NCI-H2227 (cell line): ENCODE data around the gene MEF2B.

Experiments used
- DNase-seq: peaks from one replicate; lab custom pipeline; 2025; ENCODE audit not compliant: unreplicated experiment; lab: John Stamatoyannopoulos, UW

The MEF2B gene

DNA sequence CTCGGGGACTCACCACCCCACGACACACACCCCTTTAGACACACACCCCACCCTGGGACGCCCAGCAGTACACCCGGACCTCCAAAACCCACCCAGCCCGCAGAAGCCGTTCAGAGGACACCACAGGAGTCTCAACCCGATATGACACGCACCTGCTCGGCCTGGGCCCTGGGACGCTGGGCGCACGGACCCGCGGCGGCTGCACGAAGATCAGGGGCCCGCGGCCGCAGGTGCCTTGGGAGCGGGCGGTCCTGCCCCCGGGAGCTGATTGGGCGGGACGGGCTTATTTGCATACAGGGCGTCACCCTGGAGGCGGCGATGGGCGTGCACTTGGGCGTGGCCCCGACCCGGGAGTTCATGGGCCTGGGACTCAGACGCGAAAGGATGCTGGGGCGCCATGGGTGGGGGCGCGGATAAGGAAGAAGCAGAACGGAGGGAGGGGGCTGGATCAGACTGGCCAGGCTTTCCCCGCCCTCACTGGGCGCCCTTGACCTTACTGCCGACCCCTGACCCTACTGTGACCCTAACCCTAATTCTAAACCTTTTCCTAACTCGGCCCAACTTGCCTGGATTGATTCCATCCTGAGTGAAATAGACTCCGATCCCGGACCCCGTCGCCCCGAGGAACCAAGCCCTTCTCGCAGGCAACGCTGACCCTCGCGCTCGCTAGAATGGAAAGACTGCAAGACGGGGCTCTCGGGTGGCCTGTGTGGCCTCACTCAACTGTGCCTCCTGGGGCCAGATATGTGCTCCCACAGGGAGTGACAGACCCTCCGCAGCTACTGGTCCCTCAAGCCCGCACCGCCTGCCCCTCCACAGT, at the start of gene MEF2B:
Gene MEF2B (minus strand): TSS at position 211 of the 820 bp plus-strand sequence. CDS start 19,528 bp downstream, outside the sequence.
- peak; percentile 87 for DNase-seq

DNA sequence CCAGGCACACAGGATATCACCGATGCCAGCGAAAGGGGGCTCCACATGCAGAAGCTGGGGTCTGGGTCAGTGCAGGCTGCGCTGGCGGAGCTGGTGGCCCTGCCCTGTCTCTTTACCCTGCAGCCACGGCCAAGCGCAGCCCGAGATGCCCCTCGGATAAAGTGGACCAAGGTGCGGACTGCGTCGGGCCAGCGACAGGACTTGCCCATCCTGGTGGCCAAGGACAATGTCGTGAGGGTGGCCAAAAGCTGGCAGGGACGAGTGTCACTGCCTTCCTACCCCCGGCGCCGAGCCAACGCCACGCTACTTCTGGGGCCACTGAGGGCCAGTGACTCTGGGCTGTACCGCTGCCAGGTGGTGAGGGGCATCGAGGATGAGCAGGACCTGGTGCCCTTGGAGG, 48.8 kb upstream of the MEF2B start:
- DNase-seq, result no peak

DNA sequence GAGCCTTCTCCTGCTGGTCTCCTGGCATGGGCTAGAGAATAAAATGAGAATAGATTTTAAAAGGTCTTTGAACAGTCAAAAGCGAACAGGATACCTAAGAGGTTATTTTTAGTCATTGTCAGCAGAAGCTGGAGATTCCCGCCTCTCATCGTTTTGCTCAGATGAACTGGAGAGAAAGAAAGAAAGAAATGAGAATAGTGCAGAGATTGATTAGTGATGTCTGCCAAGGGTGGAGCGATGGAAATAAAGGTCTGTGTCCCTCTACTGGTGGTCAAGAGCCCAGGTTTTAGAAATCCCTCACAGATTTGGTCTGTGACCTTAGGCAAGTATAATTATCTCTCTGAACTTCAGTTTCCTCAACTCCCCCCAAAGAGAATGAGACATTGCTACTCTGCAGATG, 47.0 kb upstream of the MEF2B start:
- DNase-seq, result peak; percentile 42

DNA sequence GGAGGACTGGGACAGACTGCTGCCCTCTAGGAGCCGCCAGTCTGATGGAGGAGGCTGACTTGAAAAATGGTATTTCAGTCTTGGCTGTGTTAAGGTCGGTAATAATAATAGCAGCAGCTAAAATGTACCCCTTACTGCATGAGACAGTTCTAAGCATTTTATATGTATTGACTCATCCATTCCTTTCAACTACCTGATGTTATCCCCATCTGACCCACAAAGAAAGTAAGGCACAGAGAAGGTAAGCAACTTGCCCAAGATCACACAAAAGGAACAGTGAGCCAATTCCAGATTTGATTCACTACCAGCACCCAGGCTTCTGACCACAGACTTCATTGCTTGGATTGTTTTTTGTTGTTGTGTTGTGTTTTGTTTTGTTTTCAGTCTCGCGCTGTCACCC, 45.7 kb upstream of the MEF2B start:
- no peak for DNase-seq

DNA sequence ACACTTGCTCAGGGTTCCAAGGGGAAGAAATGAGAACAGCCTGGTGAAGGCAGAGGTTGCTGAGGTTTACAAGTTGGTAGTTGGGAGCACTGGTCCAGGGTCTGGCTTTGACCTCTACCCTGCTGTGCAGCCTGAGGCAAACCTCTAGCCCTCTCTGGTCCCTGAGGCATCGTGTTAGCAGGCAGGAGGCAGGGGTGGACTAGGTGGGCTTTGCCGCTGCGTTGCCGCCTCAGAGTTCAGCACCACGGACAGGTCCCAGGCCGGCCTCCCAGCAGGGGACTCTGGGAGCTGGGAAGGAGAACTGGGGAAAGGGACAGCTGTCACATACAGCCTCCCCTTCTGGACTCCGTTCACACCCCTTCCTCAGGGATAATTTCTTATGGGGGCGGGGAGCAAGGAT, 44.8 kb upstream of the MEF2B start:
- no peak for DNase-seq

DNA sequence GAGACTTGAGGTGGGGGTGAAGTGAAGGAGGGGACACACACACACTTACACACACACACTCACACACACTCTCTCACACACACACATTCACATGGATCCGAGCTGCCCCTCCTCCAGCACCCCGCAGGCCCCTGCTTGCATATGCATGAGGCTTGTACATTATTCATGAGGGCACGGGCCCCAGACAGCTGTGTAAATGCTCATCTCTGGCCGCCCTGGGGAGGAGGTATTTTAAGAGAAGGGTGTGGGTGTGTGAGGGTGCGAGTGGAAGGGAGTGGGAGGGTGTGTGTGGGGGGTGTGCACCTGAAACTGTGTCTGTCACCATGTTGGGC, 44.1 kb upstream of the MEF2B start:
- peak; percentile 24 for DNase-seq

DNA sequence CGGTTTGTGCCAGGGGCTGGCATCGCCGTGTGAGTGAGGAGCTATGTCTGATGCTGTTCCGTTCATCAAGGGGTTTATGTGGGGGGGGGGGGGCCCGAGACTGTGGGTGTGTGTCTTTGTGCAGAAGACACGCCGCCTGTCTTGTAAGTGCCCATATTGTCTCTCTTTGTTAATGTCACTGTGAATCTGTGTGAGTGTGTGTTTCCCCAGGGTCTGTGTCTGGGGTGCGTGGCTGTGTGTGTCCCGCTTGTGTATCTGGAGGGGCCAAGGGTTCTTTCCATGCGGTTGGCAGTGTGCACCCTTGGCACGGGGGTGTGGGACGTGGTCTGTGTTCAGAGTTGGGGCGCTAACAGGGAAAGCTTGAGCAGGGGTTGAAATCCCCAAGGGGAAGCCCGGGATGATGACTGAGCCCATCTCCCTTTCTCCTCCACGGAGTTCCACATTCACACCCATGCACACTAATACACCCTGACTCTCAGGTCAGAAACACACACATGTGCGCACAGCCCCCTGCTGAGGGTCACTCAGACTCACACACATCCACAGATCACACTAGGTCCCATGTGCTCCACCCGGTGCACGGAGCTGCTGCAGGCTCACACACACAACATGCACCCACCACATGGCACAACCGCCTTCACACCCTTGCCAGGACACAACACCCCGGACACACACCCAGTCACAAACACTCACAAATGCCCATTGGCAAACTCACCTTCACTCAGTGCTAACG, 43.5 kb upstream of the MEF2B start:
- DNase-seq, result no peak

DNA sequence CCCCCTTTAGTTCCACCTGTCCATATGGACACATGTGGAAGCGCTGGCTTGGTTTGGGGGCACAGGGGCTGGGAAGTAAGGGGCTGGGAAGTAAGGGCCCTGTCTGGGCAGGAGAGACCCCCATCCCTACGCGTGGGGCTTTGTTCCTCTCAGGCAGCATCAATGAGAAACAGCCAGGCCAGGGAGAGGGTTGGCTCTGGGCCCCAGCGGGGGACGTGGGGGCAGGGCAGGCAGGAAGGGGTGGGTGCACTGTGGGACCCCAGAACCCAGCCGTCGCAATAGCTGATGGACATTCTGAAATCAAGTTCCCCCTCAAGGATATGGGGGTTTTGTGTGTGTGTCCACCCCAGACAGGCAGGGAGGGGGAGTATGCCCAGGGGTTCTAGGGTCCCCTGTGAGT, 42.9 kb upstream of the MEF2B start:
- DNase-seq, result no peak

DNA sequence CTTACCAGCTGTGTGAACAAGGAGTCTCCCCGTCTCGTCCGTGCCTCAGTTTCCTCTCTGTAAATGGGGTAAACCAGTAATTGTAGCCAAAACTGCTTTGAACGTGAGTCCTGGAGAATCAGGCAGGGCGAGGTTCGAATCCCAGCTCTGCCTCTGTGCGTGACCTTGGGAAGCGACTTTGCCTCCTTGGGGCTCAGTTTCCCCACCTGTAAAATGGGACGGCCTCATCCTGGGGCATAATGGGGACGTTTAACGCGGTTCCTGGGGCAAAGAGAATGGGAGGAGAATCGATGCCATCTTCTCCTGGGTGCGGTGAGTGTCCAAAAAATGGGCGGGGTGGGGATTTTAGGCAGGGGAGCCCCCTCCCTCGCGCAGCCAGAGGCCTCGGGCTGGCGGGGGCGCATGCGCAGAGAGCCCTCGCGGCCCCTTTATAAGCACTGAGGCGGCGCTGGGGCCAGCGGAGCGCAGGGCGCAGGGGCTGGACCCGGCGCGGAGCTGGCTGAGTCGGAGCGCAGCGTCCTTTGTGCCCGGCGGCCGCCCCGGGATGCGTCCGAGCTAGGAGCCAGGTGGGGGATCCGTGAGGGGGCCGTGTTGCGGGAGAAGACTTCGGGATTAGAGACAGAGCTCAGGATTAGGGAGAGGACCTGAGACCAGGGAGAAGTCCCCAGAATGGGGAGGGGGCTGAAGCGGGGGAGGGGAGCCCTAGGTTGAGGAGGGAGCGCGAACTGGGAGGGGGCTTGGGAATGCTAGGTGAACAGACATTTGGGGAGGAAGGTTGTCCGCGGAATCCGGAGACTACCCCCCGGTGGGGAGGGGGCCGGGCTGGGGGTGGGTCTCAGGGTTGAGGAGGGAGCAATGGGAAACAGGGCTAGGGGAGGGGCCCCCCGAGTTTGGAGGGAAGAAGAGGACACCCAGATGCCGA, 41.7 kb upstream of the MEF2B start, which contains the start of gene NCAN:
Gene NCAN (plus strand): TSS at position 460 of the 922 bp plus-strand sequence. CDS start 4,996 bp downstream, outside the sequence.
- DNase-seq, result peak; percentile 79

DNA sequence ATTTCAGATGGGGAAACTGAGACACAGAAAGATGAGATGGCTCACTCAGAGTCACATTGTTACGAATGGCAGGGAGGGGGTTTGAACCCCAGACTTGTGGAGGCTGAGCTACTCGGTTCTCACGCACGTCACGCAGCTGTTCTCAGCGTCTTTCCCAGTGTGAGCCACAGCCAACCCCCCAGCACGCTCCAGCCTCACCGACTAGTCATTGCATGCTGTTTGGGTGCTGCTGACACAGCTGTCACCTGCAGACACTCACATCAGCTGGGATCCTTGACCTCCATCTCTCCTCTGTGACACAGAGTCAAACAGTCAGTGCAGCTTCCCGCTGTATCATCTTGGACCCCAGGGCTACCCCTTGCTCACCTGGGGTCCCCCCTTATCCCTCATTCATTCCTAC, 39.3 kb upstream of the MEF2B start:
- DNase-seq, result no peak

DNA sequence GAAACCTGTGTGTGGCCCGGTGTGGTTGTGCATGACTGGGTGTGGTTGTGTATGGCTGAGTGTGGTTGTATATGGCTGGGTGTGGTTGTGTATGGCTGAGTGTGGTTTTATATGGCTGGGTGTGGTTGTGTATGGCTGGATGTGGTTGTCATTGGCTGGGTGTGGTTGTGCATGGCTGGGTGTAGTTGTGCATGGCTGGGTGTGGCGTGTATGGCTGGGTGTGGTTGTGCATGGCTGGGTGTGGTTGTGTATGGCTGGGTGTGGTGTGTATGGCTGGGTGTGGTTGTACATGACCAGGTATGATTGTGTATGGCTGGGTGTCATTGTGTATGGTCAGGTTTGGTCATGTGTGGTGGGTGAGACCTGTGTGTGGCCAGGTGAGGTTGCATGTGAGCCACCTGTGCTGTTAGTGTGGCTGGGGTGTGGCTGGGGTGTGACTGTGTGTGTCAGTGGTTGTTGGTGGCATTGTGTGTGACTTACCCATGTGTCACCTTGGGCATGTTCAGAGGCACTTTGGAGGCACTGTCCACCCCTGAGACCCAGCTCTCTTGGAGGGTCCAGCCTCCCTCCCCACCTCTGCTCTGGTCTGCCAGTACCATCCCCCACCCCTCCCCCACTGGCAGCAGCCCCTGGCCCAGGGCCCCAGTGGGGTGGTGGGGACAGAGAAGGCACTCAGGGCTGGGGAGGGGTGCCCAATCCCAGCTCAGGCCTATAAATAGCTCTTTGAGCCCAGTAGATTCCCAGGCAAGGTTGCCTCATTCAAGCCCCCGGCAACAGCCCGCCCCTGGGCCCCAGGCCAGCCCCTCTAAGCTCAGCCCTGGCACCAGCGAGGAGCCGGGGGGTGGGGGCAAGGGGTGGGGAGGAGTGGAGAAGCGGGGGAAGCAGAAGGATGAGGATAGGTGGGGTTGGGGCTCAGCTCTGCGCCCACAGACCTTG, 37.8 kb upstream of the MEF2B start:
- no peak for DNase-seq

DNA sequence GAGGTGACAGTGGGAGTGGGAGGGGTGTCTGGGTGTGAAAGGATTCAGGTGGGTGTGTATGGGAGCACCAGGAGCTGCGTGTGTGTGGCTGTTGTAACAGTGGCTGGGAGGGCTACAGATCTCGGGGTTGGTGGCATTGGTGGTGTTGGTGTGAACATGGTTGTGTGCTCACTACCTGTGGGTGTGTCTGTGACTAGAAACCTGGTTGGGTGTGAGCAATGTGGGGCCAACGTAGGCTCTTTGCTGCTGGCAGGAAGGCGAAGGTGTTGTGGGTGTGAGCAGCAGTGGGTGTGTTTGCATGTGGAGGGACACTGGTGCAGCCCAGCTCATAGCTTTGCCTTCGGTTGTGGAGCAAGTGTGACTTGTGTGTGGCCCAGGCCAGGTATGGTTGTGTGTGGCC, 36.9 kb upstream of the MEF2B start:
- DNase-seq, result no peak

DNA sequence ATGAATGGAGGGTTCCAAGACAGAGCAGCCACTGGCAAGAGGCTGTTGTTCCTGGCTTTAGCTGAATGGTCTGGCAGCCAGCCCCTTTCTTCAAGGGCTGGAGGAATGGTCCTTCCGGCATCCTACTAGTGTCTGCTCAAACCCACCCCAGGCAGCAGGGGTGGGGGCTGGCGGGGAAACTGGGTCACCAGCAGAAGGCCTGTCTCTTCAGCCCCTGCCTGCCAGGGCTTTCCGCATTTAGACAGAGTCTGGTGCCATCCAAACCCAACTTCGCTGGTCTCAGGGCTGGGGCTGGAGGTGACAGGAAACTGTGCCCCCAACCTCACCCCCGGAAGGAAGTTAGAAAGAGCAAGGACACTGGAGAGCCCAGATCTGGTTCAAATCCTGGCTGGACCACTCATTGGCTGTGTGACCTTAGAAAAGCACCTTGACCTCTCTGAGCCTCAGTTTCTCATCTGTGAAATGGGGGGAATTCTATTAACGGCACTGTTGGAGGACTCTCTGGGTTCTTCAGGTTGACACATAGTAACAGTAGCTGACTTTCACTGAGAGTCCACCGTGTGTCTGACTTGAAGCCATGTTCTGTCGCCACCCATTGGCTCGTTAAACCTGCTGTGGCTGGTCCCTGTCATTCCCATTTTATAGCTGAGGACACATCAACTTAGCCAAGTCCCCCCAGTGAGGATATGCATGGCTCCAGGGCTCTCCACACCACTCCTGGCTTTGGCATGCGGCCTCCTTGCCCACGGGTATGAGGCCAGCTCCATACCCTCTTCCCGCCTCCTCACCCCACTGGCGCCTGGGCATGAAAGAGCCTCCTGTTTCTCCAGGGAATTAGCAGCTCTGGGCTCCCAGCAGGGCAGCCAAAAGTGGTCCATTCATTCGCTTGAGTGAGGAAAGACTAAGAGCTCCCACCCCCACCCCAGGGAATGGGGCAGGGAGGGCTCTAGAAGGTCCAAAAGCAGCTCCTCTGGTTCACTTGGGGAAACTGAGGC, 35.6 kb upstream of the MEF2B start:
- no peak for DNase-seq

DNA sequence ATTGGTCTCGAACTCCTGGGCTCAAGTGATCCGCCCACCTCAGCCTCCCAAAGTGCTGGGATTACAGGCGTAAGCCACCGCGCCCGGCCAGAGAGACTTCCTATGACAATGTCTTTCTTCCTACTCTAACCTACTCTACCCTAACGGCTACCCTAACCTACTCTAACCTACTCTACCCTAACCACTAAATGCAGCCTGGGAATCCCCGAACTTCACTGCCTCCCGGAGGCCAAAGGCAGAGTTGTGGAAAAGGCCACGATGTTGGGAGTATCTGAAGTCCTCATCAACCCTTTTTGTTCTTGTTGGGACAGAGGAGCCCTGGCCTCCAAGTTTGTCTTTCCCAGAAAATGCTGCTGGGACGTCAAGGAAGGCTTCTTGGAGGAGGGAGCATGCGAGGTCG, 34.1 kb upstream of the MEF2B start:
- DNase-seq, result no peak

DNA sequence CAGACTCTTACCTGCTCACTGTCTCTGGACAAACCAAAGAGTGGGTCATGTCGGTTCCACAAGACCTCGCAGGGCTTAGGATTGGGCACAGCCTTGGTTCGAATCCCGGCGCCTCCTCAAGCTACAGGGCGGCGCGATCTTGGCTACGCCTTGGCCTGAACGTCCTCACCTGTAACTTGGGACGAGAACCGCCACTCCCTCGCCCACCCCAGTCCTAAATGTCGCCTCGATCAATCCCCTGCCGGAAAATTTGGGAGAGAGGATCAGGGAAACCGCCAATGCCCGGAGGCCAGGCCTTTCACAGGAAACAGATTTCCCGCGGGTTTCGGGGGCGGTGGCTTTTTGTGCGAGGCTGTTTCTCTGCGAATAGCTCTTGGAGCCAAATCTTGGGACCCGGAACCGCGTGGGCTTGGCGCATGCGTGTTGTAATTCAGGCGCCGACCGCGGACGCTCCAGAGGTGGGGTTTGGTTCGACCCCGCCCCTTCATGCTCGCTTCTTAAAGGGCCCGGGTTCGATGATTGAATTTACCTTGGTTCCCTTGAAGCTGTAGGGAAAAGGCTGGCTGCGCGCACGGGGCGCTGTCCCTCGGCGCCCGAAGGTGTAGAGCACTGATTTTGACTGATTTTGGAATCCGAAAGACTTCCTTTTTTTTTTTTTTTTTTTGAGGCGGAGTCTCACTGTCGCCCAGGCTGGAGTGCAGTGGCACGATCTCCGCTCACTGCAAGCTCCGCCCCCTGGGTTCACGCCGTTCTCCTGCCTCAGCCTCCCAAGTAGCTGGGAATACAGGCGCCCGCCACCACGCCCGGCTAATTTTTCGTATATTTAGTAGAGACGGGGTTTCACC, 33.2 kb upstream of the MEF2B start, which contains the start of gene NR2C2AP:
Gene NR2C2AP (minus strand): TSS at position 403 of the 845 bp plus-strand sequence. CDS start 354 bp downstream, at position 49.
- DNase-seq, result peak; percentile 89

DNA sequence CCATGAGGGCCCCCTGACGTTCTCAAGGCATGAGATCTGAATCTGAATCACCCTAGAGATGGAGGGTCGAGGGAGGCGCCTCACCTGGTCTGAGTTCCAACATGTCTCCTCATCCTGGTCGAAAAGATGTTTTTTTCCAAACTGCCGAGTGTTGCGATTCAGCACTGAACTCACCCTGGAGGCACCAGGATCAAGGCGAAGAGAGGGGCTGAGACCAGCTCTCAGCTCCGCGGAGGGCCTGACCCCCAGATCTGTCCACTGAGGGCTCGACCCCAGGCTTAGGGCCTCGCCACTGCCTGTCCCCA, 32.6 kb upstream of the MEF2B start:
- no peak for DNase-seq

DNA sequence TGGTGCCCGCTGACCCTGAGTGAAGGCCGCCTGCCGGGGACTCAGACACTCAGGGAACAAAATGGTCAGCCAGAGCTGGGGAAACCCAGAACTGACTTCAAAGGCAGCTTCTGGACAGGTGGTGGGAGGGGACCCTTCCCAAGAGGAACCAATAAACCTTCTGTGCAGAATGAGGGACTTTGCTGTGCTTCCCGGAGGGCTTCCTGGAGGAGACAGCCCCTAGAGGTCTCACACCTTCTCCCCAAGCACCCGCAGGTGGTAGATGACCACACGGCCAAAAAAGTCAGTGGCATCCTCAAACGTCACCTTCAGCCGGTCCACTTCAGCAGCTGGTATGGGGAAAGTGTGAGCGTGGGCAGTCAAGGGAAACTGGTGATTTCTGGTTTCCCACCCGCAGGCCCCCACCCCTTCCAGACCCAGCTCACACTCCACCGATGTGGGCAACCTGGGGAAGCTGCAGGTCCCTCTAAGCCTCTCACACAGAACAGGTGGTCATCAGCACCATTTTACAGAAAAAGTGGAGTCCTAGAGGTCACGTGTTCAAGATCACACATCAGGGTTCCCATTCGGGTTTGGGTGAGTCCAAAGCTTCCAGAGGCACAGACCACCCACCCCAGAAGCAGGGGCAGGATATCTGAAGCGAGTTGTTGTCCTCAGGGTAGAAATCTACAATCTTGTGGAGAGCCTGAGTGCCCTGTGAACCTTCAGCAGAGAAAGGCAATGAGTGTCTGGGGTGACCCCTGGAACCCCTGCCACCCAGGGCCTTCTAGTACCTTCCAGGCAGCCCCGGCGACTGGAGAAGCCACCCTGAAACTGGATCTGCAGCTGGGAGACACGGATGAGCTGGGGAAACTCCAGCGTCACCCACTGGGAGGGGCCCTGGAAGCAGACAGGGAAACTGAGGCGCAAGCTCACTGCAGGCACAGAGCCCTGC, 31.9 kb upstream of the MEF2B start:
- DNase-seq, result no peak
